HG02970 (cell line): ENCODE results near the gene TMEM9B.

Source experiments
- ATAC-seq: cut with Tn5 transposase; IDR thresholded peaks from one replicate; pipeline ENCODE4 v1.9.1; 2021; ENCODE audit warnings: mild to moderate bottlenecking, moderate library complexity, moderate number of reproducible peaks; ENCODE audit not compliant: unreplicated experiment, low FRiP score

The TMEM9B gene

DNA sequence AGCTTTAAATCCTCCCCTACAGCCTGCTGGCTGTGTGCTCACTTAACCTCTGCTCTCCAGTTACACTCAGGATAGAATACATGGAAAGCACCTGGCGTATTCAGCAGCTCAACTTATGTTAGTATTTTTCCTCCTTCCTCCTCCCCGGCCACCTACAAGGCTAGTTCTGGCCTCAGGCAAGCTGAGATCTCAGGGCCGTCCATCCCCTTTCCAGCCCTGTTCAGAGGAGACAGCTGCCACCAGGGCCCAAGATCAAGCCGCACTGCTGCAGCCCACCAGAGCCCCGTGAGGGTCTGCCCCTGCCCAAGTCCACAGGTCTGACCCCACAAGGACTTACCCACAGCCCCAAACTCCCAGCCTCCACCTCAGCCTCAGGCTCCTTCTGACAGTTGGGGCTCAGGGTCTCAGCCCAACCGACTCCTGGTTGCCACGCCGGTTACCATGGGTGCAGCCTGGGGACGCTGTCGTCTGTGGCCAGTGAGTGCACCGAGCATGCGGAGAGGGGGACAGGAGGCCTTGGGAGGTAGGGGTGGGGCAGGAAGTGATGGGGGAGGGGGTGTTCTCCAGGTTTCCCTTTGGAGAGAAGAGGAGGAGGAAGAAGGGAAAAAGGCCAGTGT is 31.6 kb downstream of the TMEM9B start, which contains the start of gene C11orf16:
TSS of gene C11orf16 (minus strand) at position 384 of the 617 bp plus-strand sequence. CDS start 639 bp downstream, outside the sequence.
- no peak for ATAC-seq

DNA sequence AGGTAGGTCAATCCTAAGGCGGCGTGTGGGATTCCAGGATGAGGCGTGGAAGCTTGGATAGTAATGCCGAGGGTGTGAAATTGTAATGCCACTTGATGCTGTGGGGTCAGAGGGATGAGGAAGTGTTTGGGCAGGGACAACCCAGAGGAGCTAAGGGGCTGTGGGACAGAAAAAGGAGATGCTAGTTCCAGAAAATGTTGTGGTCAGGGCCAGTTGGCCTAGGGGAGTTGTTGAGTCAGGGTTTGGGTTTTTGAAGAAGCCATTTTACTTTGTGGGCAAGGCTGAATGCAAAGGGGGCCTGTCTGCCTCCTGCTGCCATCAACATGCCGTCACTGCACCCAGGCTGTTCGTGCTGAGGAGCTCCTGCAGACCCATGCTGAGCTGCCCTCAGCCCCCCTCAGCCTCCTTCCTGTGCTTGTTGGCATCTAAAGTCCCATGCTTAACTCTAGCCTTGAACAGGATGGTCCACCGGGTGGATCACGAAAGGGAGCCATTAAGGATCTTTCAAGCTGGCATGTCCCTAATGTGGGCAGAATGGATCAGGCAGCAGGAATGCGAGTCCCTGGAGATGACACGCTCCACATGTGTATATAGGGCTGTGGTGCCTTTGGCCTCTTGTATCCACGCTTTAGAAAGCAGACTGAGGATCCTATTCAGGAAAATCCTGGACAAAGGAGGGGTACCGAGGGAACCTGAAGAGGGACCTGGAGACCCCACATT is 33.6 kb downstream of the TMEM9B start:
- ATAC-seq = no peak

DNA sequence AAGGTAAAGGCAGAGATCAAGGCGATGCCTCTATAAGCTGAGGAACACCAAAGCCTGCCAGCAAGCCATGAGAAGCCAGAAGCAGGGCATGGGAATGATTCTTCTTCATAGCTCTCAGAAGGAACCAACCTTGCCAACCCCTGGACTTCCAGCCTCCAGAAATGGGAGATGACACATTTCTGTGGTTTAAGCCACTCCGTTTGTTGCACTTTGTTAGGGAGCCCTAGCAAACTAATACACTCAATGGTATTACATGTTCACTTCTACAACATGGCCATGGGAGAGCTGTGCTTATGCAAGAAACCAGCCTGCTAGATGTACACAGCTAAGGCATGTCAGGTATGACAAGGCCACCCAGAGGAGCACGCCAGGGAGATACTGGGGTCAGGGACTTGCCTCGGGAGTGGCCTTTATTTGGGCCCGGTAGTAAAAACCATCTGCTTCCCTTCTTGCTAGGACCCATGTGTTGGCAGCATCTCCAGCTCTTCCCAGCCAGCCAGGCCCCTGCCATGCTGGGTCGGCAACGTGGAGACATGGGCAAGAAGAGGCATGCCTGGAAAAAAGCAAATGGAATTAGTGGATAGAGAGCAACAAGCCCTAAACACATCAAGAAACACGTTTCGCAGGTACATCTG is 35.1 kb downstream of the TMEM9B start:
- no peak for ATAC-seq

DNA sequence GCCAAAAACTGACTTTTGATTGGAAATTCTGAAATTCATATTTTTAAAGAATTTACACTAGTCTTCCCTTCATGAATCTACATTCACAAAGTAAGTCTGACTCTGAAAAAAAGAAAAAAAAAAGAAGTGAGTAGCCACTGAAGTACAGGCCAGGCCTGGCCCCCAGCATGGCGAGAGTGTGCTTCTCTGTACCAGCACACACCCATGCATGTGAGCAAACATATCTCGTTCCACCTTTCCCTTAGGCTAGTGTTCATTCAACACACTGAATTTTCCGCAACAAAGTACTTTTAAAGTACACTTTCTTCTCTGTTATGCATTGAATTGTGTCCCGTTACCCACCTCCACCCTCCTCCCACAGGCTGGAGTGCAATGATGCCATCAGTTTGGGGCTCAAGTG is 36.0 kb downstream of the TMEM9B start:
- no peak for ATAC-seq

DNA sequence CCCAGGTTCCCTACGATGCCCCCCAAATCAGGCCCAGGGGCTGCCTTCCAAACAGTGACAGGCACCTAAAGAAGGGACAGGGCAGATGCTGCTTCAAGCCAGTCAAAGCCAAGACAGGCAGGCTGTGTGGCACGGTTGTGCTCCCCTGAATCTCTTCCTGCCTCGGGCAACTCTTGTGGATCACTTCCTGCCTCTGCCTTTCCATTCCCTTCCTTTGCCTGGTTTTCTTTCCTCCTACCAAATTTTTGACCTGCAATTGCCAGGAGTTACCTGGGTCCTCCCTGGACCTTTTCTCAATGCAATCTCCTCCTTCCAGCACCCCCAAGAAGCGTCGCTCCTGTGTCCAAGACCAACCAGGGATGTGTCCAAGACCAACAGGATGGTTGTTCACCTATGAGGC is 37.0 kb downstream of the TMEM9B start:
- no peak for ATAC-seq

DNA sequence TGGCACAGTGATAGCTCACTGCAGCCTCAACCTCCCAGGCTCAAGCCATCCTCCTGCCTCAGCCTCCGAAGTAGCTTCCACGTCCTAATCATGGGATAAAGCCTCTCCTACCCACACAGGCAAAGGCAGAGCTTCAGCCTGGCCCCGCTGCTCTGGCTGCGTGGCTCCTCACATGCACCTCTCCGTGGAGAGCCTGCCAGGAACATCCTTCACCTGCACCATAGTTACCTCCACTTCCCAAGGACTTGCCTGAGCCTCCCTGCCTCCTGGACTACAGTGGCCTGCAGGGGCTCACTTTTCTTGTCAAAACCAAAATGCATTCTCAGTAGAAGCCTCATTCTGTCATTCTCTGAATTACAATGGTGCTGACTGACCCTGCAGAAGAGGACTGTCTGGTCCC is 38.0 kb downstream of the TMEM9B start:
- ATAC-seq = no peak

DNA sequence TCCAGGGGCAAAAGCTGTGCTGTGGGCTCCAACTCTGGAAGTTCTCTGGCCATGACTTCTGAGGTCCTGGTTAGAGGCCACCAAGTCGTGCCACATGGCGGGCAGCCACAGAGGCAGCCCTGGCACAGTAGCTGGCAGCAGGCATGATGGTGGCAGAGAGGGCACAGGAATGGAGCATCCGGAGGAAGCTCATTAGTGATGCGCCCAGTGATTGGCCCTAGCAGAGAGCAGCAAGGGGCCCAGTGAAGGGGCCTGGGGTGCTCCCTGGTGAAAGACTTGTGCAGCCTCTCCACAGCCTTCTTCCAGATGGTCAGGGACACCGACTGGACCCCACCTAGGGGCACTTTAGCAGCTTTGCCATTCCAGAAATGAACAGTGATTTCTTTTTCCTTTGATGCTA is 38.5 kb downstream of the TMEM9B start:
- no peak for ATAC-seq

DNA sequence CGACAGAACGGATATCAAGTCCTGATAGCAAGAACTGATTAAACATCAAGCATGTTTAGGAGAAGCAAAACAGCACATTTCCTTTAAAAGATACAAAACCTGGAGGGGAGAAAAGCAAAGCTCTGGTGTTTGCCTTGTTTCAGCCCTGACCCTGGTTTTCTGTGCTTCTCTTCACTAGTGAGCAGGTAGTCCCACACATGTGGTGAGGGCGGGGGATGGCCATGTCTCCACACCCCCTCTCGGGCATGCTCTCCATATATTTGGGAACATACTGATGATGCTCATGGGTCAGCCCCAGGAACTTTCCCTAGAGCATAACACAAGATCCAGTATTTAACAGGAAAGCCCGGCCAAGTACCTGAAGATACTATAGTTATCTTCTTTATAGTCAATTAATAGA is 41.6 kb downstream of the TMEM9B start:
- no peak for ATAC-seq

DNA sequence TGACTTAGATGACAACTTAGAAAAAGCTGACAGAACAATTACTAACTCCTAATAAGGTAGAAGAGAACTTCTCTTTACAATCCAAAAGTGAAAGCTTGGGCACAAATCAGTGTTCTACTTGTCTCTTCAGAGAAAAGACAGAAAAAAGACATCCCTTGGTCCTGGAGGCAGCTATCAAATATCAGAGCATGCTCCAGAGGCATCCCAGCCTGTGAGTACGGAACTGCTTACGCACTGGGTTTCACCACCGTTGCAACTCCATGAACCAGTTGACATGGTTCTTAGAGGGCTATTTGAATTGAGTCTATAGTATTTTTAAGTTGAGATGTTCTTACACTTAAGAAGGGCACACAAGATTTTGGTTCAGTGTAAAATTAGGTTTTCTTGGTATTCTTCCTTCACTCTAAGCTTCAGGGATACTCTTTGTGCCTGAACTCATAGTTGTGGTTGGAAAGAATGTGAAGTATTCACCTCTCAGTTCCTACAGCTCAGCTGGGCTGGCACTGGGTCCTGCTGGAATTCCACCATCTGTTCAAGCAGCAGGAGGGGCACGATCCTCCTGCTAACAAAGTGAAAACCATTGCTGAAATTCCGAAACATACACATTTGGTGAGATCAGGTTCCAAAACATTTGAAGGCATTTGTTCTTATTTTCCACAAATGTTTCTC is 47.0 kb downstream of the TMEM9B start:
- no peak for ATAC-seq

DNA sequence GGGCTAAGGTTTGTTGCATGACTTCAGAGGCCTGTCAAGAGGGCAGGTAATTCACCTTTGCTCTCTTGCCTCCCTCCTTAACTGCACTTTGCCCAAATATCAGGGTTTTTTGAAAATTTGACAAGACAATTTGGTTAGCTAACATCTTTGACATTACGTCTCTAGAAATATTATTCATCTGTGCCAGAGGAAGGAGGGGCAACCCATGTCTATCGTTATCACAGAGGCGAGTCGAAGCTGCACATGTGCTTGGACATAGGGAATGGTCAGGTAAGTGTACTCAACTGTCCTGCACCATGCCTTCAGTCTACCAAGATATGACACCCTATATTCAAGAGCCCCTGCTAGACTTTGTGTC is 49.6 kb downstream of the TMEM9B start:
- ATAC-seq = no peak

DNA sequence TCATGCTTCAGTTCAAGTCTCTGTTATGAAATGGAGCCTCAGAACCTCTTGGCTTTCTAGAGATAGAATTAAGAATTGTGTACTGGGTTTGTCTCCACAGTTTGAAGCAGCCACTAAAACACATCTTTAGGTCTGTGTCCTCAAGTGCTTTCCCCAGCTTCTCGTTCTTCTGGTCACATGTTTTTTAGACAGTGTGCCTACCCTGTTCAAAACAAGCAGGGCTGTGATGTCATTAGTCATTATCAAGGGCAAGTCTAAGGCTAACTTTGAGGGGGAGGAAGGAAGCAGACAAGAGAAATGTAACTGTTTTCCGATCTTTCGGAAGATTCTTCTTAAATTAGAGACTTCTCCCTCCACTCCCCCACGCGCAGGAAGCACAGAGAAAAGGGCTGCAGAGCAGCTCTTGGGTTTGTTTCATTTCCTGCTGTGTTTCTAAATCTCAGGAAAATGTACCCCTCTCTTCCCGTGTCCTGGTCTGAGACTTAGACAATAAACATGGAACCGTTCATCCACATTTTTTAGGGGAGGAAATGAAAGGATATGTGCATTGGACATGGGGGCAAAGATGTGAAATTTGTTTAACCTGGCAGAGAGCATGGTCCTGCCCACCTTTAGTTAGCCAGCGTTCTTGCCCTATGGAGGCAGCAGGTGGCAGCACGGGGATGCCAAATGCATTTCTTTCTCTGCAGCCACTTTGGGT is 50.1 kb downstream of the TMEM9B start:
- ATAC-seq = no peak

DNA sequence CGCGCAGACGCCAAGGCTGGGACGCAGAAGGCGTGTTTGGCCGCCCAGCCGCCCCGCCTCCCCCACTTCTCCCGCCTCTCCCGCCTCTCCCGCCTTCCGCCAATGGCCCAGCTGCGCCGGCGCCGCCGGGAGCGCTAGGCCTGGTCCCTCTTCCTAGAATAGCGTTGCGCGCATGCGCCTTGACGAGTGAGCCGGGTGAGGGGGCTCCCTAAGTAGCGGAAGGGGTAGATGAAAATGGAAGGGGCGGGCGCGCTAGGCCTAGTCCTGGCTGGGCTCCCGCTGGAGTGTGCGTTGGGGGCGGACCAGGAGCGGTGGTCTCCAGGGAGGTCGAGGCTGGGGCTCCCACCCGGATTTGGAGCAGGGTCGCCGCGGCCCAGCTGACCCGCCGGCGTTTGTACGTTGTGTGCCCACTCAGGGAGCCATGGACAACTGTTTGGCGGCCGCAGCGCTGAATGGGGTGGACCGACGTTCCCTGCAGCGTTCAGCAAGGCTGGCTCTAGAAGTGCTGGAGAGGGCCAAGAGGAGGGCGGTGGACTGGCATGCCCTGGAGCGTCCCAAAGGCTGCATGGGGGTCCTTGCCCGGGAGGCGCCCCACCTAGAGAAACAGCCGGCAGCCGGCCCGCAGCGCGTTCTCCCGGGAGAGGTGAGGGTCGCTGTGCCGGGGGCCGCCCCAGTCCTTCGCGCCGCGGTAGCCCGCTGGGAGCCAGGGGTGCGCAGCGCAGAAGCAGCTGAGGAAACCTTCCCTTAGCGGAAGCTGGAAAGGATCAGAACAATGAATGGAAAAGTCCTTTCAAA is 53.0 kb downstream of the TMEM9B start, which contains the start of gene AKIP1:
TSS of gene AKIP1 (plus strand) at position 161 of the 795 bp plus-strand sequence. CDS start at position 422, 261 bp downstream.
- peak; percentile 74 for ATAC-seq

DNA sequence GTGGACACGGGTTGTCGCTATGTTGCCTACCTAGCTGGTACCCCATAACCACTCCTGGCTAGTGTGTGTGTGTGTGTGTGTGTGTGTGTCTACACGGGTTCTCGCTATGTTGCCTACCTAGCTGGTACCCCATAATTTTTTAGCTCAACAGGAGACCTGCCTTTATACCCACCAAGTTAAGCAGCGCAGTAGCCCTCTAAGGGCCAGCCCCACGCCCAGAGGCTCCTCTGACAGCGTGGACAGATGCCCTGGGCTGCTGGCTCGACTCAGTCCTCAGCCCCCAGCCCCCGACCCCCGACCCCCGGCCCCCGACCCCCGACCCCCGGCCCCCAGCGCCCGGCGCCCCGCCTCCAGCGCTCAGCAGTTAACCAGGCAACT is 53.6 kb downstream of the TMEM9B start:
- ATAC-seq = no peak

DNA sequence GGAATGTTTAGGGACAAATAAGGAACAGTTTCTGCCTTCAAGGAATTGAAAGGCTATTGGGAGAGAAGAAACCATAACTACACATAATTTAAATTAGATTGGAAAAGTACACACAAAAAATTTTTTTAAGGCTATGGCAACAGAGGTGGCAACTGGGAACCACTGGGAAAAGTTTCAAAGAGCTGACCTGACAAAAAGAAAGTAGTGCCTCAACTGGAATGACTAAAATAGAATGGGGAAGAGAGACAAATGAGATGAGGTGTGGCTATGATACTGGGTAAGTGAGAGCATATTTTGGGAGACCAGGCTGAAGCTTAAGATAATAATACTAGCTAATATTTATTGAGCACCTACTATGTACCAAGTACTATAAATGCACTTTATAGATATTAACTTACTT is 56.1 kb downstream of the TMEM9B start:
- ATAC-seq = no peak

DNA sequence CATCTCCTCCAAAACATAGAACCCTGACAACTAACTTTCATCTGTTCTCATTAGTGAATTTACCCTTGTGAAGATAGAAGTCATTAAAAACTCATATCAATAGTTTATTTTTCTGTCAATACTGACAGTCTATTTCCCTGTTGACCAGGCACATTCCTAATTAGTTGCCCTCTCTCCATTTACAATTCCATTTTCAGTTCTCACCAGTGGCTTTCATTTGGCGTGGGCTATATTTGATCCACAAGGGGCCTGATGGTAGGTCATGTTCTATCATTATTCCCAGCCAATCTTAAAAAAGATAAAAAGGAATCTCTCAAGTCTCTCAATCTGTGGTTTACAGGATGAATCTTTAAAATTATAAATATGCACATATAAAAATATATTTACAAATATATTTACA is 57.1 kb downstream of the TMEM9B start:
- ATAC-seq = no peak

DNA sequence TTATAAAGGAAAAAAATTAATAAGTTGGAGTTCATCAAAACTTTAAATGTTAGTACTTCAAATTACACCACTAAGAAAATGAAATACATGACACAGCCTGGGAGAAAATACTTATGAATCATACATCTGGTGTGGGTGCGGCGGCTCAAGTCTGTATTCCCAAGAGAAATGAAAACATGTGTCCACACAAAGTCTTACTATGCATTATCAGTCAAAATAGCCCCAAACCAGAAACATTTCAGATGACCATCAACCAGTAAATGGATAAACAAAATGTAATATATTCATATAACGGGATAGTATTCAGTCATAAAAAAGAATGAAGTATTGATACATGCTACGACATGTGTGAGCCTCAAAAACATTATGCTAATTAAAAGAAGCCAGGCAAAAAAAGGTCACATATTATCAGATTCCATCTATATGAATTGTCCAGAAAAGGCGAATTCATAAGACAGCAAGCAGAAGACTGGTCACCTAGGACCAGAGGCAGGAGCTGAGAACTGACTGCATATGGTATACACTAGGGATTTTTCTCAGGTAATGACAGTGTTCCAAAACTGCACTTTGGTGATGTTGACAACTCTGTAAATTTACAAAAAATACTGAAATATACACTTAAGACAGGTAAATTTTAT is 58.6 kb downstream of the TMEM9B start:
- no peak for ATAC-seq

DNA sequence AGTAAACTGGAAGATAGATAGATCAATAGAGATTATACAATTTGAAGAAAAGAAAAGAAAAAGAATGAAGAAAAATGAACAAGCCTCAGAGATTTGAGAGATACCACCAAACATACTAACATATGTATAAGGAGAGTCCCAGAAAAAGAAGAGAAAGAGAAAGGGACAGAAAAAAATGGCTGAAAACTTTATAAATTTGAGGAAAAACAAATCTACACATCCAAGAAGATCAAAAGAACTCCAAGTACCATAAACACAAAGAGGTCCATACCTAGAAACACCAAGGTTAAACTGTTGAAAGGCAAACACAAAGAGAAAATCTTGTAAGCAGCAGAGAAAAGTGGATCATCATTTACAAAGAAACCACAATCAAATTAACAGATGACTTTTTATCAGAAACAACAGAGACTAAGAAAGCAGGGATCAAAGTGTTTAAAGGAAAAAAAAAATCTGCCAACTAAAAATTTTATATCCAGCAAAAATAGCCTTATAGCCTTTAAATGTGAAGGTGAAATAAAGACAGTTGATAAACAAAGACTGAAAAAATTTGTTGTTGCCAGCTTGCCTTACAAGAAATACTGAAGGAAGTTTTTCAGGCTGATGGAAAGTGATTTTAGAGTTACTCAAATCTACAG is 65.0 kb downstream of the TMEM9B start:
- no peak for ATAC-seq
